Panc1 (cell line): ENCODE data around the gene GRAMD4.

Experiments
- POLR2AphosphoS5 ChIP-seq: IDR thresholded peaks from 2 replicates; pipeline ENCODE4 v1.6.1; 2012; ENCODE audit warnings: mild to moderate bottlenecking, low read depth, low read length, moderate library complexity
- SIN3A ChIP-seq: IDR thresholded peaks from 2 replicates; pipeline ENCODE4 v1.6.1; 2012; ENCODE audit warnings: low read depth, mild to moderate bottlenecking, low read length, moderate library complexity, borderline replicate concordance; ENCODE audit not compliant: insufficient read depth
- TF ChIP-seq, protein P1 (sequence below): fragments of 450-650 bp; IDR thresholded peaks from 2 replicates; pipeline ENCODE4 v1.5.1; 2017; ENCODE audit warnings: mild to moderate bottlenecking
- TF ChIP-seq, protein P2 (sequence below), 2 experiments: IDR thresholded peaks; 2 replicates each; pipeline ENCODE4 v1.6.1; 2011 to 2012; ENCODE audit warnings: low read depth in 2 of 2, control low read depth in 1 of 2, low read length in 1 of 2, mild to moderate bottlenecking in 1 of 2, moderate library complexity in 1 of 2; ENCODE audit not compliant: insufficient read depth in 1 of 2

DNA sequence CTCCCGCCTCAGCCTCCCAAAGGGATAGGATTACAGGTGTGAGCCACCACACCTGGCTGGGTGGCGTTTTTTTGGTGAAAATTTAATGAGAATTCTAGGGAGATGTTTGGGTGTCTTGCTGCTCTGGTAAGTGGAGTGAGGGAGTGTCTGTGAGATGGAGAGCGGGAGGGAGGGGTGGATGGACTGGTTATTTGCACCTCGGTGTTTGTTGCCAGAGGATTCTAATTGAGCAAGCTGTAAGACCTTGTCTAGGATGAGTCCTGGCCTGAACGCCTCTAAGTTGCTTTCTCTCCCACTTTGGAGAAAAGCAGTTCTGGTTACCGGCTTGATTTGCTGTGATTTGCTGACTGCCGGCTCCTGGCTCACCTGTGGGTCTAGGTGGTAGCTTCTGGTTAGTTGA, 22.0 kb upstream of the GRAMD4 start:
- TF ChIP-seq, protein P1, sequence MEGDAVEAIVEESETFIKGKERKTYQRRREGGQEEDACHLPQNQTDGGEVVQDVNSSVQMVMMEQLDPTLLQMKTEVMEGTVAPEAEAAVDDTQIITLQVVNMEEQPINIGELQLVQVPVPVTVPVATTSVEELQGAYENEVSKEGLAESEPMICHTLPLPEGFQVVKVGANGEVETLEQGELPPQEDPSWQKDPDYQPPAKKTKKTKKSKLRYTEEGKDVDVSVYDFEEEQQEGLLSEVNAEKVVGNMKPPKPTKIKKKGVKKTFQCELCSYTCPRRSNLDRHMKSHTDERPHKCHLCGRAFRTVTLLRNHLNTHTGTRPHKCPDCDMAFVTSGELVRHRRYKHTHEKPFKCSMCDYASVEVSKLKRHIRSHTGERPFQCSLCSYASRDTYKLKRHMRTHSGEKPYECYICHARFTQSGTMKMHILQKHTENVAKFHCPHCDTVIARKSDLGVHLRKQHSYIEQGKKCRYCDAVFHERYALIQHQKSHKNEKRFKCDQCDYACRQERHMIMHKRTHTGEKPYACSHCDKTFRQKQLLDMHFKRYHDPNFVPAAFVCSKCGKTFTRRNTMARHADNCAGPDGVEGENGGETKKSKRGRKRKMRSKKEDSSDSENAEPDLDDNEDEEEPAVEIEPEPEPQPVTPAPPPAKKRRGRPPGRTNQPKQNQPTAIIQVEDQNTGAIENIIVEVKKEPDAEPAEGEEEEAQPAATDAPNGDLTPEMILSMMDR: no peak
- no peak for TF ChIP-seq POLR2AphosphoS5
- TF ChIP-seq SIN3A: no peak
- TF ChIP-seq, protein P2, sequence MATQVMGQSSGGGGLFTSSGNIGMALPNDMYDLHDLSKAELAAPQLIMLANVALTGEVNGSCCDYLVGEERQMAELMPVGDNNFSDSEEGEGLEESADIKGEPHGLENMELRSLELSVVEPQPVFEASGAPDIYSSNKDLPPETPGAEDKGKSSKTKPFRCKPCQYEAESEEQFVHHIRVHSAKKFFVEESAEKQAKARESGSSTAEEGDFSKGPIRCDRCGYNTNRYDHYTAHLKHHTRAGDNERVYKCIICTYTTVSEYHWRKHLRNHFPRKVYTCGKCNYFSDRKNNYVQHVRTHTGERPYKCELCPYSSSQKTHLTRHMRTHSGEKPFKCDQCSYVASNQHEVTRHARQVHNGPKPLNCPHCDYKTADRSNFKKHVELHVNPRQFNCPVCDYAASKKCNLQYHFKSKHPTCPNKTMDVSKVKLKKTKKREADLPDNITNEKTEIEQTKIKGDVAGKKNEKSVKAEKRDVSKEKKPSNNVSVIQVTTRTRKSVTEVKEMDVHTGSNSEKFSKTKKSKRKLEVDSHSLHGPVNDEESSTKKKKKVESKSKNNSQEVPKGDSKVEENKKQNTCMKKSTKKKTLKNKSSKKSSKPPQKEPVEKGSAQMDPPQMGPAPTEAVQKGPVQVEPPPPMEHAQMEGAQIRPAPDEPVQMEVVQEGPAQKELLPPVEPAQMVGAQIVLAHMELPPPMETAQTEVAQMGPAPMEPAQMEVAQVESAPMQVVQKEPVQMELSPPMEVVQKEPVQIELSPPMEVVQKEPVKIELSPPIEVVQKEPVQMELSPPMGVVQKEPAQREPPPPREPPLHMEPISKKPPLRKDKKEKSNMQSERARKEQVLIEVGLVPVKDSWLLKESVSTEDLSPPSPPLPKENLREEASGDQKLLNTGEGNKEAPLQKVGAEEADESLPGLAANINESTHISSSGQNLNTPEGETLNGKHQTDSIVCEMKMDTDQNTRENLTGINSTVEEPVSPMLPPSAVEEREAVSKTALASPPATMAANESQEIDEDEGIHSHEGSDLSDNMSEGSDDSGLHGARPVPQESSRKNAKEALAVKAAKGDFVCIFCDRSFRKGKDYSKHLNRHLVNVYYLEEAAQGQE (IDR thresholded peaks at IDR 0.05; ENCODE audit: insufficient read depth in 1 of 2, low read depth in 2 of 2, low read length in 1 of 2): no peak
